LHCN-M2 (cell line): ENCODE data around the gene CUEDC1. TPM values are rescaled to one million over a fixed set of nuclear protein-coding genes. Genes with fewer than 3 reads are reported as not detected.

Experiments
- DNase-seq: peaks from one replicate; pipeline ENCODE4 v3.0.0-alpha.2; 2012; ENCODE audit warnings: low read depth
- total RNA-seq: library from RNA; depleted of rRNA; stranded (reverse); fragments of >200 nt; gene quantifications from 2 replicates; pipeline ENCODE4 v1.2.3, GENCODE V29; 2014; rRNA removed

Gene CUEDC1
- total RNA-seq, 1 experiment from 2014 or later = 29.6 TPM

- no peak for DNase-seq
Measured at GRCh38 chr17:57838453-57838852, 116.8 kb downstream of the CUEDC1 start.

- no peak for DNase-seq
Measured at GRCh38 chr17:57835333-57835900, 119.8 kb downstream of the CUEDC1 start.

- DNase-seq = peak; percentile 79
Measured at GRCh38 chr17:57834146-57834741, 121.0 kb downstream of the CUEDC1 start.

- DNase-seq = peak; percentile 62
Measured at GRCh38 chr17:57833179-57833939, 121.9 kb downstream of the CUEDC1 start.

GRCh38 chr17:57832314-57833178, 122.7 kb downstream of the CUEDC1 start:
- no peak for DNase-seq

- DNase-seq = no peak
Measured at GRCh38 chr17:57830880-57831279, 124.3 kb downstream of the CUEDC1 start.

GRCh38 chr17:57823469-57824401, 131.5 kb downstream of the CUEDC1 start:
- DNase-seq = no peak

GRCh38 chr17:57819867-57820266, 135.3 kb downstream of the CUEDC1 start:
- no peak for DNase-seq

GRCh38 chr17:57819285-57819684, 135.9 kb downstream of the CUEDC1 start:
- DNase-seq = no peak

- DNase-seq = no peak
Measured at GRCh38 chr17:57818066-57818465, 137.1 kb downstream of the CUEDC1 start.

- no peak for DNase-seq
Measured at GRCh38 chr17:57817299-57817698, 137.9 kb downstream of the CUEDC1 start.

GRCh38 chr17:57814421-57814820, 140.8 kb downstream of the CUEDC1 start:
- no peak for DNase-seq

GRCh38 chr17:57811638-57812280, 143.5 kb downstream of the CUEDC1 start:
- DNase-seq = no peak

Other genes with a start within 250 kb of the CUEDC1 start
- not detected in 2 replicates for gene CCDC182, start 210.1 kb downstream of the CUEDC1 start, total RNA-seq
- gene MRPS23, start 105.4 kb downstream of the CUEDC1 start, total RNA-seq = 29.9 and 32.1 TPM in 2 replicates
- 60.3 and 65.2 TPM in 2 replicates for gene VEZF1, start 32.8 kb upstream of the CUEDC1 start, total RNA-seq
- gene SRSF1, start 51.8 kb upstream of the CUEDC1 start, total RNA-seq = 373 and 386 TPM in 2 replicates
- 9.6 and 11.8 TPM in 2 replicates for gene DYNLL2, start 128.0 kb upstream of the CUEDC1 start, total RNA-seq
- not detected in 2 replicates for gene OR4D1, start 193.0 kb upstream of the CUEDC1 start, total RNA-seq
- not detected in 2 replicates for gene OR4D2, start 211.6 kb upstream of the CUEDC1 start, total RNA-seq
- gene EPX, start 237.3 kb upstream of the CUEDC1 start, total RNA-seq = not detected in 2 replicates